ENCODE data around the gene PEX12.
"Not testable (repeated sequence)": the region's sequence is repeated elsewhere in the genome, so short reads cannot be mapped to it uniquely, and the experiment has no call there.

Gene PEX12

DNA sequence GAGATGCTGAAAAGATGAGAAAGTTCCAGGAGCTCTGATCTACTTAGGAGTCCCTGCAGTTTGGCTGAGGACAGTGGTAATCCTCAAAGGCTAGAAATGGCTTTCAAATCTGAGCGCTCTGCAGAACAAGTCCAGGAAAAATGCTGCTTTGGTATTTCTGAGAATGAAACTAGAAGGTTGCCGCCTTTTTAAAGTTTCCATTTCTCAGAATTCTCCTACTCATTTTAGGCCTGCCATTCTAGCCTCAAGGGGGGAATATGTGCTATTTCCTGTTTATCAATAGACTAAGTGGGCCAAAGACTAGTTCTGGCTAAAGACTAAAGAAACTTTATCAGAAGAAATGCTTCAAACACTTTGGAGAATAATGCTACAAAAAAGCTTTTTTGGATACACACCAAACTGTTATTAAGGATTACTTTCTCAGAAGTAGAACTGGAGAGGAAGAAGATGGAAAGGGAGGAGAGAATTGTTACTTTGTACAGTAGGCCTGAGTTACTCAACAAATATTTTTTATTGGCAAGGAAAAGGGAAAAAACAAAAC, 40.7 kb downstream of the PEX12 start, which contains the start of gene SLFN12L:
Gene SLFN12L (minus strand): TSS at position 78 of the 541 bp plus-strand sequence. CDS start 15,314 bp downstream, outside the sequence.
- no peak for DNase-seq (ENCODE audit: low read depth, low spot score)

DNA sequence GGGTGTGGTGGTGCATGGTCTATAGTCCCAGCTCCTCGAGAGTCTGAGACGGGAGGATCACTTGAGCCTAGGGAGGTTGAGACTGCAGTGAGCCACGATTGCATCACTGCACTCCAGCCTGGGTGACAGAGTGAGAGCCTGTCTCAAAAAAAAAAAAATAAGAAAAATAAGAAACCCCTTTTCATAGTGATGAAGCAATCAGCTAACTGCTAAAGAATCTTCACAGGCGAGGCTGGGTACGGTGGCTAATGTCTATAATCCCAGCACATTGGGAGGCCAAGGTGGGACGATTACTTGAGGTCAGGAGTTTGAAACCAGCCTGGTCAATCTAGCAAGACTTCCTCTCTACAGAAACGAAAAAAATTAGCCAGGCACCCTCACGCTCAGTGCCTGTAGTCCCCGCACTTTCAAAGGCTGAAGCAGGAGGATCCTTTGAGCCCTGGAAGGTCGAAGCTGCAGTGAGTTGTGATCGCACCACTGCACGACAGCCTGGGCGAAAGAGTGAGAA, 41.7 kb downstream of the PEX12 start:
- no peak for DNase-seq (ENCODE audit: low read depth, low spot score)

DNA sequence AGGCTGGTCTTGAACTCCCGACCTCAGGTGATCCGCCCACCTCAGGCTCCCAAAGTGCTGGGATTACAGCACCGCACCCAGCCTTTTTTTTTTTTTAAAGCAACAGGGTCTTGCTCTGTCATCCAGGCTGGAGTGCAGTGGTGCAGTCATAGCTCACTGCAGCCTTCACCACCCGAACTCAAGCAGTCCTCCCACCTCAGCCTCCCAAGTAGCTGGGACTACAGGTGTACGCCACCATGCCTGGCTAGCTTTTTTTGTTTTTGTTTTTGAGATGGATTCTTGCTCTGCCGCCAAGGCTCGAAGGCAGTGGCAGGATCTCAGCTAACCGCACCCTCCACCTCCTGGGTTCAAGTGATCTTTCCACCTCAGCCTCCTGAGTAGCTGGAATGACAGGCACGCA, 43.0 kb downstream of the PEX12 start:
- not testable (repeated sequence) for DNase-seq (ENCODE audit: low read depth, low spot score)

DNA sequence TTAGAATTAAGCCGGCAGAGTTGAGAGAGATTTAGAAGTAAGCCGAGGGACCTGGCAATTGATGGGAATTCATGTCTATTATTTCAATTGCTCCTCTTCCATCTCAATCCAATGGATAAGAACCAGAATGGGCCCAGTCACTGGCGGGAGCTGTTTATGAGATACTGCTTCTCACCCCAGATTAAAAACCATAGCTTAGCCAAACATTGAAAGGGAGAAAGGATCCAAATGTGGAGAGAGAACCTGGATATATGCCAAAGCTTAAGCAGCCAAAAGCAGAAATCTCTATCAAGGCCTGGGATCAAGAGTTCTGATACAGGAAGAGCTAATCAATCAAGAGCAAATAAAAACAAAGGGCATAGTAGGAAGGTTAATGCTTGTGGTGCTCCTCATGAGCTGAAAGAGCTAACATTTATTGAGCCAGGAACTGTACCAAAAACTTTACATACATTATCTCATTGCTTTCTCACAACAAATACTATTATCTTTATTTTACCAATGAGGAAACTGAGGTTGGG, 43.7 kb downstream of the PEX12 start:
- no peak for DNase-seq (ENCODE audit: low read depth, low spot score)

DNA sequence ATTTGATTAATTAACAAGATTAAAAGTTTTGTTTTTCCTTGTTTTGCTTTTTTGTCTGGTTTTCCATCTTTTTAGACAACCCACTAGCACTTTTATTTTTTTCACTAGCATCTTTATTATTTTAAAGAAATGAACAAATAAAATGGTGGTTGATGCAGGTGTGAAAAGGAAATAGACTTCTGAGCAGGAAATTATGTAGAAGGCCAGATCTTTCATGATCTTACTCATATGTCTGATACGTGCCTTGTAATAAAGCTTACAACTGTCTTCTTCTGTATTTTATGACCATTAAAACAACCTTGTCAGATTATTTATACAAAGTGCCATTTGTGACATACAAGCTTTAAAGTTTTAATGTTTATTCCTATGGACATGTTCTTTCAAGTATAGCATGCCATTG, 47.2 kb downstream of the PEX12 start:
- DNase-seq (ENCODE audit: low read depth, low spot score) = no peak

DNA sequence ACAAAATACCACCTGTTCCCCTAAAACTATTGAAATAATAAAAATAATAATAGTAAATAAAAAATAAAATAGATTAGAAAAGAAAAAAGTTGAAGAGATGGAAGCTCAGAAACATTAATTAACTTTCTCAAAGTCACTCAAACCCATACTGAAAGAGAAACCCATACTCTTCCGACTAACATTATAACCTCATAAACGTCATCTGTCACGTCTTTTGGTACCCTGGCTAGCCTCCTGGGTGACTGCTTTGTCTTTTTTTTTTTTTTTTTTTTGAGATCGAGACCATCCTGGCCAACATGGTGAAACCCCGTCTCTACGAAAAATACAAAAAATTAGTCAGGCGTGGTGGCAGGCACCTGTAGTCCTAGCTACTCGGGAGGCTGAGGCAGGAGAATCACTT, 48.5 kb downstream of the PEX12 start:
- no peak for DNase-seq (ENCODE audit: low read depth, low spot score)

DNA sequence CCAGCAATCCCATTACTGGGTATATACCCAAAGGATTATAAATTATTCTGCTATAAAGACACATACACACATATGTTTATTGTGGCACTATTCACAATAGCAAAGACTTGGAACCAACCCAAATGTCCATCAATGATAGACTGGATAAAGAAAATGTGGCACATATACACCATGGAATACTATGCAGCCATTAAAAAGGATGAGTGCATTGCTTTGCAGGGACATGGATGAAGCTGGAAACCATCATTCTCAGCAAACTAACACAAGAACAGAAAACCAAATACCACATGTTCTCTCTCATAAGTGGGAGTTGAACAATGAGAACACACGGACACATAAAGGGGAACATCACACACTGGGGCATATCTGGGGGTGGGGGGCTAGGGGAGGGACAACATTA, 49.0 kb downstream of the PEX12 start:
- not testable (repeated sequence) for DNase-seq (ENCODE audit: low read depth, low spot score)
